GM12878 (cell line): ENCODE measurements around the gene TAF6L. TPM values are rescaled to one million over a fixed set of nuclear protein-coding genes. Genes with fewer than 3 reads are reported as not detected.
A peak's percentile ranks its signal among the peaks of the same experiment; 100 is the strongest.

Source experiments
- ATF2 ChIP-seq: IDR thresholded peaks from 2 replicates; pipeline ENCODE4 v1.6.1; 2012; ENCODE audit warnings: low read length, inconsistent platforms
- BCL3 ChIP-seq: IDR thresholded peaks from 2 replicates; pipeline ENCODE4 v1.6.1; 2011; ENCODE audit warnings: borderline replicate concordance, low read depth, mild to moderate bottlenecking, moderate library complexity, low read length; ENCODE audit not compliant: insufficient read depth, poor library complexity, severe bottlenecking
- BCLAF1 ChIP-seq: fragments of 450-650 bp; IDR thresholded peaks from 2 replicates; pipeline ENCODE4 v1.6.1; 2017; ENCODE audit warnings: antibody characterized with exemption, mild to moderate bottlenecking, moderate library complexity
- CHD2 ChIP-seq: IDR thresholded peaks from 2 replicates; pipeline ENCODE4 v1.6.1; 2011; ENCODE audit warnings: low read depth, low read length, improper control_type of control experiment, borderline replicate concordance
- CREM ChIP-seq: IDR thresholded peaks from 2 replicates; pipeline ENCODE4 v1.6.1; 2014; ENCODE audit warnings: antibody characterized with exemption, low read depth
- DPF2 ChIP-seq: fragments of 450-650 bp; IDR thresholded peaks from 2 replicates; pipeline ENCODE4 v1.6.1; 2017; ENCODE audit warnings: mild to moderate bottlenecking
- GATAD2B ChIP-seq: fragments of 450-650 bp; conservative IDR thresholded peaks from 2 replicates; pipeline ENCODE4 v1.6.1; 2017; ENCODE audit warnings: low read depth, mild to moderate bottlenecking, moderate library complexity
- HCFC1 ChIP-seq: fragments of 150-350 bp; IDR thresholded peaks from 2 replicates; pipeline ENCODE4 v1.6.1; 2014; ENCODE audit warnings: low read length
- HDGF ChIP-seq: fragments of 450-650 bp; IDR thresholded peaks from 2 replicates; pipeline ENCODE4 v1.6.1; 2016; ENCODE audit warnings: antibody characterized with exemption
- NFYA ChIP-seq: IDR thresholded peaks from 2 replicates; pipeline ENCODE4 v1.6.1; 2011; ENCODE audit warnings: low read depth, mild to moderate bottlenecking, low read length, improper control_type of control experiment, borderline replicate concordance
- PAX5 ChIP-seq: IDR thresholded peaks from 2 replicates; pipeline ENCODE4 v1.6.1; 2011; ENCODE audit warnings: low read depth, low read length, borderline replicate concordance
- PML ChIP-seq: IDR thresholded peaks from 2 replicates; pipeline ENCODE4 v1.6.1; 2012; ENCODE audit warnings: low read length, inconsistent platforms
- RELA ChIP-seq: fragments of 450-650 bp; IDR thresholded peaks from 2 replicates; pipeline ENCODE4 v1.8.0; 2014; ENCODE audit warnings: borderline replicate concordance; ENCODE audit not compliant: partially characterized antibody
- RUNX3 ChIP-seq: IDR thresholded peaks from 2 replicates; pipeline ENCODE4 v1.6.1; 2012; ENCODE audit warnings: low read length, inconsistent platforms
- SIN3A ChIP-seq: IDR thresholded peaks from 2 replicates; pipeline ENCODE4 v1.6.1; 2012; ENCODE audit warnings: low read depth, low read length, improper control_type of control experiment
- SP1 ChIP-seq: IDR thresholded peaks from one replicate; pipeline ENCODE4 v1.6.1; 2011; ENCODE audit warnings: low read depth, low read length
- SPI1 ChIP-seq: IDR thresholded peaks from 2 replicates; pipeline ENCODE4 v1.6.1; 2011; ENCODE audit warnings: low read depth, mild to moderate bottlenecking, low read length, moderate library complexity, borderline replicate concordance; ENCODE audit not compliant: insufficient read depth
- SREBF1 ChIP-seq: IDR thresholded peaks from 2 replicates; pipeline ENCODE4 v1.6.1; 2012; ENCODE audit warnings: mild to moderate bottlenecking, low read length
- SUPT20H ChIP-seq: IDR thresholded peaks from 2 replicates; pipeline ENCODE4 v1.6.1; 2011; ENCODE audit warnings: low read depth, mild to moderate bottlenecking, low read length, moderate library complexity, borderline replicate concordance; ENCODE audit not compliant: control insufficient read depth
- ZNF207 ChIP-seq: fragments of 450-650 bp; IDR thresholded peaks from 2 replicates; pipeline ENCODE4 v1.6.1; 2014; ENCODE audit warnings: antibody characterized with exemption, mild to moderate bottlenecking, borderline replicate concordance
- ZNF24 ChIP-seq: fragments of 450-650 bp; IDR thresholded peaks from 2 replicates; pipeline ENCODE4 v1.6.1; 2017; ENCODE audit warnings: antibody characterized with exemption, mild to moderate bottlenecking
- polyA plus RNA-seq, 11 experiments: library from polyadenylated mRNA; depleted of rRNA in 4 of 11; unstranded in 6 of 11; stranded (reverse) in 5 of 11; fragments of >200 nt; fragmentation: Nextera tagmentation in 4 of 11; fragmentation: Illumina TruSeq in 1 of 11; extraction: Ambion mirVana in 4 of 11; extraction: Trizol in 1 of 11; gene quantifications; 1 replicate in 1 of 11; 2 replicates in 10 of 11; pipeline versions ENCODE4 v1.2.1 to v1.2.3, GENCODE V29; 2011 to 2016; ENCODE audit warnings: inconsistent platforms in 2 of 11, missing spikeins in 2 of 11, low read depth in 1 of 11
- total RNA-seq, 4 experiments: library from RNA; depleted of rRNA in 3 of 4; stranded (reverse); fragments of >200 nt in 3 of 4; fragmentation: Illumina TruSeq in 1 of 4; extraction: Trizol in 1 of 4; gene quantifications; 2 replicates each; pipeline versions ENCODE4 v1.2.1 to v1.2.3, GENCODE V29; 2013 to 2021
- TF ChIP-seq, protein P1 (sequence below): IDR thresholded peaks from 2 replicates; pipeline ENCODE4 v1.6.1; 2012; ENCODE audit warnings: low read depth, low read length, improper control_type of control experiment
- TF ChIP-seq, protein P2 (sequence below): IDR thresholded peaks from 2 replicates; pipeline ENCODE4 v1.6.1; 2012; ENCODE audit warnings: low read depth, low read length, improper control_type of control experiment

Gene TAF6L
- total and polyA plus RNA-seq, 10 of the 15 experiments (the other 5 are each of a cell fraction or from before 2014, with no cell fraction given) = 0.15 to 35.6 (median 19.0) TPM

- TF ChIP-seq SUPT20H (no peak), DPF2 (peak; percentile 83; the same call in 1 of the 2 replicates), BCLAF1 (no peak), RELA (peak; percentile 78), ZNF24 (peak; percentile 57; the same call in 1 of the 2 replicates), SPI1 (peak; percentile 67), HDGF (peak; percentile 93), RUNX3 (0 out of 2 replicates have a peak, but pooled peaks have one; percentile 20), SP1 (no peak), GATAD2B (peak; percentile 88; the same call in 1 of the 2 replicates), ATF2 (no peak), SREBF1 (no peak), NFYA (no peak), SIN3A (peak; percentile 88; the same call in 1 of the 2 replicates), BCL3 (peak; percentile 29), CREM (peak; percentile 53), ZNF207 (peak; percentile 86; the same call in 1 of the 2 replicates), CHD2 (peak; percentile 79; the same call in 1 of the 2 replicates), PAX5 (no peak; the same call in 1 of the 2 replicates), HCFC1 (peak; percentile 53), PML (peak; percentile 96)
- TF ChIP-seq, protein P1, sequence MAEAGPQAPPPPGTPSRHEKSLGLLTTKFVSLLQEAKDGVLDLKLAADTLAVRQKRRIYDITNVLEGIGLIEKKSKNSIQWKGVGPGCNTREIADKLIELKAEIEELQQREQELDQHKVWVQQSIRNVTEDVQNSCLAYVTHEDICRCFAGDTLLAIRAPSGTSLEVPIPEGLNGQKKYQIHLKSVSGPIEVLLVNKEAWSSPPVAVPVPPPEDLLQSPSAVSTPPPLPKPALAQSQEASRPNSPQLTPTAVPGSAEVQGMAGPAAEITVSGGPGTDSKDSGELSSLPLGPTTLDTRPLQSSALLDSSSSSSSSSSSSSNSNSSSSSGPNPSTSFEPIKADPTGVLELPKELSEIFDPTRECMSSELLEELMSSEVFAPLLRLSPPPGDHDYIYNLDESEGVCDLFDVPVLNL = peak; percentile 69; the same call in 1 of the 2 replicates
- TF ChIP-seq, protein P2, sequence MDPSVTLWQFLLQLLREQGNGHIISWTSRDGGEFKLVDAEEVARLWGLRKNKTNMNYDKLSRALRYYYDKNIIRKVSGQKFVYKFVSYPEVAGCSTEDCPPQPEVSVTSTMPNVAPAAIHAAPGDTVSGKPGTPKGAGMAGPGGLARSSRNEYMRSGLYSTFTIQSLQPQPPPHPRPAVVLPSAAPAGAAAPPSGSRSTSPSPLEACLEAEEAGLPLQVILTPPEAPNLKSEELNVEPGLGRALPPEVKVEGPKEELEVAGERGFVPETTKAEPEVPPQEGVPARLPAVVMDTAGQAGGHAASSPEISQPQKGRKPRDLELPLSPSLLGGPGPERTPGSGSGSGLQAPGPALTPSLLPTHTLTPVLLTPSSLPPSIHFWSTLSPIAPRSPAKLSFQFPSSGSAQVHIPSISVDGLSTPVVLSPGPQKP = peak; percentile 68
Observed at GRCh38 chr11:62727165-62727871, 43.9 kb upstream of the TAF6L start, which contains the start of gene HNRNPUL2 (continued).
